Left renal pelvis (tissue), 4 donors: ENCODE measurements around the gene TMEM240. TPM values are rescaled to one million over a fixed set of nuclear protein-coding genes. Genes with fewer than 3 reads are reported as not detected.
"Not testable (repeated sequence)": the region's sequence is repeated elsewhere in the genome, so short reads cannot be mapped to it uniquely, and the experiment has no call there.

Experiments used
- DNase-seq, 4 donors: peaks; one replicate each; pipeline ENCODE4 v3.0.0-alpha.2; 2013; ENCODE audit warnings: low read depth in 4 of 4, low spot score in 3 of 4
- polyA plus RNA-seq, 4 donors: library from polyadenylated mRNA; unstranded; fragments of 120-200 nt; gene quantifications; one replicate each; pipeline ENCODE4 v1.2.1, GENCODE V29; 2013; ENCODE audit not compliant: insufficient read length in 4 of 4

TMEM240 gene
- polyA plus RNA-seq, 4 donors, result 3.4 to 9.7 (median 6.3) TPM

DNA sequence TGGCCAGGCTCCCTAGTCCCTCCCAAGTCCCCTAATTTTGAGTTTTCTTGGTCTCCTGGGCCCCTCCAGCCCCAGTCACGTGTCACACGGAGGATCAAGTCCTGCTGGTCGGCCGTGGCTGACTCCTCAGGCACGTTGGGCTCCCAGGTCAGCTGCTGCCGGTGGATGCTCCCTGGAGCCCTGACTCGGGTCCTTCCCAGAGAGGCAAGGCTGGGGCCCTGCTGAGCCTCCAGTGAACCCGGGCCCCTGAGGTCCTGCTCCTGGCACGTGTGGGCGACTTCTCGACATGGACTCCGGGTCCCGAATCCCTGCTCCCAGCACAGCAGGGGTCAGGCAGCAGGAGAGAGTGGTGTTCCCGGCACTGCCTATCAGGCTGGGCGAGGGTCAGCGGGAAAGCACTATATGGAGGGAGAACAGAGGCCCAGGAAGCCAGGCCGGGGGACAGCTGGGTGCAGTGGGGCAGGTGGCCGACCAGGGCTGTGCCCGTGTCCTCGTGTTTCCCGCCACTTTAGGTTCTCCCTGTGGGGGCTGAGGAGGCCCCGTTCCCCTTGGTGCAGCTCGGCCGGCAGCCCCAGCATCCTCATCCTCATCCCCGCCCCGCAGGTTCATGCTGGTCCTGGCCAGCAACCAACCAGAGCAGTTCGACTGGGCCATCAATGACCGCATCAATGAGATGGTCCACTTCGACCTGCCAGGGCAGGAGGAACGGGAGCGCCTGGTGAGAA lies 13.2 kb downstream of the TMEM240 start:
- no peak for DNase-seq

DNA sequence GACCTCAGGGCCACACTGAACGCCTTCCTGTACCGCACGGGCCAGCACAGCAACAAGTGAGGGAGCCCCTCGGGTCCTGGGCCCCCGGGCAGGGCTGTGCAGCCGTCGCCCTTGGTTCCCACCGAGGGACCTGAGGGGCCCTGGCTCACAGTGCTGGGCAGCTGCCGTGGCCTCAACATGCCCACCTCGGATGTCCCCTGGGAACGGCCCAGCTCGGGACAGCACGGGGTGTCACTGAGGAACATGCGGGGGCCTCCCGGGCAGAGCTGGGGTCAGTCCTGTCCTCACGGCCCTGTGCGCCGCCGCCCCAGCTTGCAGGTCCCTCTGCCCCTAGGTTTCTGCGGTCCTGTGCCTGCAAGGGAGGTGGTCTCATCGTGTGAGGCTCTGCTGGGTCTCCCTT lies 13.9 kb downstream of the TMEM240 start:
- DNase-seq, result not testable (repeated sequence)

DNA sequence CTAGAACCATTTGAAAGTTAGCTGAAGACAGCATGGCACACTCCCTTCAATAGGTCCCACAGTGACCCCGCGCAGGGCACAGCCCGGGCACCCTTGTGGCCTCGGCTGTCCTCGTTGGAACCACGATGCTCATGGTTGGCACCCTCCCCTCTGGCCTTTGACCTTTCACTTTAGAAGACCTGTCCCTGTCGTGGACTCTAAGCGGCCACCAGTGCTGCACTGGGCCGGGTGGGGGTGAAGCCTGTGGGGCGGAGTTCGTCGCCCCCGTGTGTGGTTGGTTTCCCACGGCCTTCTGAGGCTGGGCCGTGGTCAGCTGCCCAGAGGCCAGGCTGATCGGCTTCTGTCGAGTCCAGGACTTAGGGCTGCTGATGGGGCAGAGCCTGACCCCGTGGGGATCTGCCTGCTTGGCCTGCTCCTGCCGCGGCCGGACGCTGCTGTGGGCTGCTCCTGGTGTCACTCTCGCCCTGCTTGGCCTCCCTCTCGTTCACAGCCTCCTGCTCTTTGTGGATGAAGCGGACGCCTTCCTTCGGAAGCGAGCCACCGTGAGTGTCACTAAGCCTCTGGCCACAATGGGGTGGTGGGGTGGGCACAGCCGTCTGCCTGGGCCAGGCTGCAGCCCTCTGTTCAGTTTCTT lies 15.6 kb downstream of the TMEM240 start:
- not testable (repeated sequence) for DNase-seq

DNA sequence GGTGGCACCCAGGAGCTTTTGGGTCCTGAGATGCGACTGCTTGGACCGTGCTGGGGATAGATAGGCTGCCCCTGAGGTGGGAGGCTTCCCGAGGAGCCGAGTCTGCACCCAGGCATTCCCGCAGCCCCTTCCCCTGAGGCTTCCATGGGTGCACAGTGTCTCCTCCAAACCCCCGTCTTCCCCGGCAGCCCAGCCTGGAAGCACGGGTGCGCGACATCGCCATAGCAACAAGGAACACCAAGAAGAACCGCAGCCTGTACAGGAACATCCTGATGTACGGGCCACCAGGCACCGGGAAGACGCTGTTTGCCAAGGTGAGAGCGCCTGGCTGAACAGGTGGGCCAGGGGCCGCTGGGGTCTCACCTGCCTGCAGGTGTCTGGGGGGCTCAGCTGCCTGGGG lies 16.8 kb downstream of the TMEM240 start:
- not testable (repeated sequence) for DNase-seq

DNA sequence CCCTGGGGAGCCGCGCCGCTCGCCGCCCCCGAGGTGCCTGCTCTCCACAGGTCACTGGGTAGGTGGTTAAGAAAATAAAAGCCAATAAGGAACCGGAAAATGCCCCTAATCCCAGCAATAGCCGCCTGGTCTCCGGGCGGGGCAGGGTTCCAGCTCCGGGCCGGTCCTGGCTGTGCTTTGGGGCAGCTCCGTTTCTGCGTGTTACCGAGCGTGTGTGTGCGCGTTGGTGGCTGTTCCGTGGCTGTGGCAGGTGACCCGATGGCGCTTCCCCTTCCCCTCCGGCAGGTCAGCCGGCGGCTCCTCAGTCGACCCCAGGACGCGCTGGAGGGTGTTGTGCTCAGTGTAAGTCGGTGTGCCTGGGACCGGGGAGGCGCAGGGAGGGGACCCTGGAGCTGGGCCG lies 17.2 kb downstream of the TMEM240 start:
- DNase-seq, result not testable (repeated sequence)

DNA sequence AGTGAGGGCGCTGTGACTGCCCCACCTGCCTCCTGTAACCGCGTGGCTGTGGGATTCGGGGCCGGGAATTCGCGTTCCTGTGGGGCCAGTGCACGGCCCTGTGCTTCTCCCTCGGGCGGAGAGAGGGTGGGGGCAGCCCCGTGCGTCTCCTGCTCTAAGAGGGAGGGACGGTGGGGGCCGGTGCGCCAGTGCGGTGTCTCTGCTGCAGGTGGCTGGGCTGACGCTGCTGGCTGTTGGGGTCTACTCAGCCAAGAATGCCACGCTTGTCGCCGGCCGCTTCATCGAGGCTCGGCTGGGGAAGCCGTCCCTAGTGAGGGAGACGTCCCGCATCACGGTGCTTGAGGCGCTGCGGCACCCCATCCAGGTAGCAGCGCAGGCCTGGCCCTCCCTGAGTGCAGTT lies 17.9 kb downstream of the TMEM240 start:
- not testable (repeated sequence) for DNase-seq

DNA sequence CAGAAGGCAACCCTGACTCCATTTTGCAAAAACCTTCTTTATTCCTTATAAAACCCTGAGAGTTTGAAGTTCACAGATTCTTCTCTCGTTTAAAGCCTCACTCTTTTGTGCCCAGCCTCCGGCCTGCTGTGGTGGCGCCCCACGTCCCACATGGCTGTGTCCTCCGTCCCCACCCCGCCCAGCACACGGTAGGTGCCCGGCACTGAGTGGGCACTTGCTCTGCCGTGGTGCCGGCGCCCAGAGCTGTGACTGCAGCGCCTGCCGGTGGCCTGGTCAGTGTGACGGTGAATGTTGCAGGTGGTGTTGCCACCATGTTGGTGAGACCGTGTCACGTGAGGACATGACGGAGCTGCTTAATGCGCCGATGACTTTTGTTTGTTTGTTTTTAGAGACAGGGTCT lies 19.1 kb downstream of the TMEM240 start:
- no peak for DNase-seq

DNA sequence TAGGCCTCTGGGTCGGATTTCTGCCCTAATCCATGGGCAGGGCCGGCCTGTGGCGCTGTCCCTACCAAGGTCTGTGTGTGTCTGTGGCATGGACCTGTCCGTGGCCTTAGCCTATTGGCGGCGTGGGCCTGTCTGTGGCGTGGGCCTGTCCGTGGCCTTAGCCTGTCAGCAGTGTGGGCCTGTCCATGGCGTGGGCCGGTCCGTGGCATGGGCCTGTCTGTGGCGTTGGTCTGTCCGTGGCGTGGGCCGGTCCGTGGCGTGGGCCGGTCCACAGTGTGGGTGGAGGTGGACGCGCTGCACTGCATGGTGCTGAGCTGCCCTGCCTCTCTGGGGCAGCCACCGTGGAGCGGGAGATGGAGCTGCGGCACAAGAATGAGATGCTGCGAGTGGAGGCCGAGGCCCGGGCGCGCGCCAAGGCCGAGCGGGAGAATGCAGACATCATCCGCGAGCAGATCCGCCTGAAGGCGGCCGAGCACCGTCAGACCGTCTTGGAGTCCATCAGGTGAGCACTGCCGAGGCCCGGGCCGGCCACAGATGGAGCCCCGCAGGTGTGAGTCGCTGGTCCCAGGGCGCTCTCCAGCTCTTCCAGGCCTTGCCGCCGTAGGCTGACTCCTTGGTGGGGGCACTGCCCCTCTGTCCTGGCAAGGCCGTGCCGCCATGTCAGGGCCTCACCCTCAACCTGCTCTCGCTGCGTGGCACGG lies 20.5 kb downstream of the TMEM240 start:
- DNase-seq, result not testable (repeated sequence)

DNA sequence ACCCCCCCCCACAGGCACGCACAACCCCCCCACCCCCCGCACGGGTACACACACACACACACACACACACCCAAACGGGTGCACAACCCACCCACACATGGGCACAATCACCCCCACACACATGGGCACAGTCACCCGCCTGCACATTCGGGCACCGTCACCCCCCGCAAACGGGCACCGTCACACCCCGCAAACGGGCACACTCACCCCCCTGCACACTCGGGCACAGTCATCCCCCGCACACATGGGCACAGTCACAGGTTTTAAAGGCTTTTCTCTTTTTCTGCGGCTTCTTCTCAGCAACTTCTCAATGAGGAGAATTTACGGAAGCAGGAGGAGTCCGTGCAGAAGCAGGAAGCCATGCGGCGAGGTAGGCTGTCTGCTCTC lies 21.8 kb downstream of the TMEM240 start:
- DNase-seq, result not testable (repeated sequence)

DNA sequence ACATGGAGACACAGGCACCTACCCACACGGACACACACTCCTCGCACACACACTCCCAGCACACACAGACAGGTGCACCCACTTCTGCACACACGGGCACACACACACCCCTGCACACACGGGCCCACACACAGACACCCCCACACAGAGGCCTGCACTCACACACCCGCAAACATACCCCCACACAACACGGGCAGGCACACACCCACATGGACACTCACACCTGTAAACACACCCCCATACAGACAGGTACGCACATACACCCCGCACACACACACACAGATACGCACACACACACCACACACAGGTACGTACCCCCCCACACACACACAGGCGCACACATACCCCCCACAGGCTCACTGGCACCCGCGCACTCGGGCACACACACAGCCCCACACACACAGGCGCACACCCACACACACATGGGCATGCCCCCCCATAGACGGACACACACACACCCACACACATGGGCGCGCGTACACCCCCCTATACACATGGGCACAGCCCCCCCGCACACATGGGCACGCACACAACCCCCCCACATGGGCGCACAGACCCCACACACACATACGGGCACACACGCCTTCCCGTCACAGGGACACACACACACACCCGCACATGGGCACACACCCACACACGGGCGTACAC lies 22.3 kb downstream of the TMEM240 start:
- no peak for DNase-seq

DNA sequence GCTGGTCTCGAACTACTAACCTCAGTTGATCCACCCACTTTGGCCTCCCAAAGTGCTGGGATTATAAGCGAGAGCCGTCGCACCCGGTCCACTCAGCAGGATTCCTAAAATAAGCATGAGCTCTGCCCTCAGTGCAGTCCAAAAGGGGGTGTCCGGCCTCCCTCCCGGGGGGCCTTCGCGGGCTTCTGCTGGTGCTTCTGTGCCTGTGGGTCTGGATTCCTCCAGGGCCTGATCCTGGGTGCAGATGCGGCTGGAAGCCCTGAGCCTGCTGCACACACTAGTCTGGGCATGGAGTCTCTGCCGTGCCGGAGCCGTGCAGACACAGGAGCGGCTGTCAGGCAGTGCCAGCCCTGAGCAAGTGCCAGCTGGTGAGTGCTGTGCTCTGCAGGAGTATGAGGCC lies 23.5 kb downstream of the TMEM240 start:
- DNase-seq, result not testable (repeated sequence)

DNA sequence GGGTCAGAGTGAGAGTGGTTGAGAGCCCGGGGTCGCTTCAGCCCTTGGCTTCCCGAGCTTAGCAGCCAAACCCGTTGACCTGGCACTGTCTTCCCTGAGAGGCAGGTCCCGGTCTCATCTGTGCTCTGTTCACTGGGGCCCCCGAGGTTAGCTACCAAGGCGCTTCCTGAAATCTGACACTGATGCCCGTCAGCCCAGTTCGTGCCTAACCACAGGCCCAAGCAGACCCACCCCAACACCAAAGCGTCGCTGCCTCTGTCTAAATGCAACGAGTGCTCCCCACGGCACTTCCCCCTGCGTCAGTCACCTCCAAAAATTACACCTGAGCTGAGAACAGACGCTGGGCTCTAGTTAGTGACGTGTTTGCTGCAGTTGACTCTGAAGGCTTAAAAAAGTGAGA lies 26.0 kb downstream of the TMEM240 start:
- DNase-seq, result not testable (repeated sequence)

DNA sequence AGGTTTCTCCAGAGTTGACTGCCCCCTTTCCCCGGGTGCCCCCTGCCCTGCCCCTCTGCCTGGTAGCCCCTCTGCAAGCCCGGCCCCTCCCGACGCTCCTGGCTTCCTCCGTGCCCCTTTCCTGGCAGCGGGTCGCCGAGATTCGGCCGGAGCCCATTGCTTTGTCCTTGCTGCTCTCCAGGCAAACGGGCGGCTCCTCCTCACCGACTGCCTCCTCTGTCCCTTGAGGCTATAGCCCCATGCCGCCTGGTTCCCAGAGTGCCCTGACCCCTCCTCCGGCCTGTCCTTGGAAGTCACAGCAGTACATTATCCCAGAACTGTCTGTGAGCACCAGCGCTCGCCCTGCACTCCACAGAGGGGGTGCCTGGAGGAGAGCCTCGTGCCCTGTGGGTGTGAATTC lies 26.7 kb downstream of the TMEM240 start:
- DNase-seq, result not testable (repeated sequence)

DNA sequence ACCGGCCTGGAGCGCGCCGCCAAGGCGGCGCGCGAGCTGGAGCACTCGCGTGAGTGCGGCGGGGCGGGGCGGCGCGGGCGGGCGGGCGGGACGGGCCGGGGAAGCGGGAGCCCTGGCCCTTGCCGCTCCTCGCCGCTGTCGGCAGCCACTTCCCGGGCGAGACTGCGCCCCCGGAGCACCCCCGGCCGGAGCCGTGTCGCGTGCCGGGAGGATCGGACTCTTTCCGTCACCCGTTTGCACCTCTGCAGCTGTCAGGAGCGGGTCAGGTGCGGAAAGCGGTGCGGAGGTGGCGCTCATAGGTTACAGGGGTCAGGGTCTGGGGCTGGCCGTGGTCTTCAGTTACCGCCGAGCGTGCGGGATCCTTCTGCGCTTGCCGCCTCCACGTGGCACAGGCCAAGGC lies 28.0 kb downstream of the TMEM240 start:
- not testable (repeated sequence) for DNase-seq

DNA sequence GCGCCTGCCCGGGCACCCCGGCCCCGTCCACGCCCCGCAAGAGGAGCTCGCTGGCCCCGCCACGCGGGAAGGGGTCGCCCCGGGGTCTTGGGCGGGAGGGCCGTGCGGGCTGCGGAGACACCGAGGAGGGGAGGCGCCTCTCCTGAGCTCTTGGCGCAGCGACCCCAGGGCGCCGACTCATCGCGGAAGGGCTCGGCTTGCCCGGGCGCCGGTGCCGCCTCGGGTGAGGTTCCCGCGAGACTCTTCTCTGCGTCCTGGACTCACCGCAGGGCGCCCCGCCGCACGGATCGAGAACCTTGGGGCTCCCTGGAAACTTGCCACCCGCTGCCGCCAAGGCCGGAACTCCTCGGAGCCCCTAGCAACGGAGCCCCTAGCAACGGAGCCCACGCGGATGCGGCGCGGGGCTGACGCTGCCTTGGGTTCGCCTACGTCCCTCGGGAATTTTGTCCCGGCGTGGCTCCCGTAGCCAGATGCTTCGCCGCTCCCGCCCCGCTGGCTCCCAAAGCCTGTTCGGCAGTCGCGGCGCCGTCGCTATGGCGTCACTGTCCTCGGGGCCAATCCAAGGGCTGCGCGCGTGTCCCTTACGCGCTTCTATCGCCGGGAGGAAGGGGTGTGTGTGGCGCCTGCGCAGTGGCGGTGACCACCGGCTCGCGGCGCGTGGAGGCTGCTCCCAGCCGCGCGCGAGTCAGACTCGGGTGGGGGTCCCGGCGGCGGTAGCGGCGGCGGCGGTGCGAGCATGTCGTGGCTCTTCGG lies 28.7 kb downstream of the TMEM240 start, which contains the start of gene ATAD3A:
TSS of gene ATAD3A (plus strand) at position 630 of the 753 bp plus-strand sequence. CDS start at position 737, 107 bp downstream.
- peak; percentile 92 to 96 (median 95) for DNase-seq

DNA sequence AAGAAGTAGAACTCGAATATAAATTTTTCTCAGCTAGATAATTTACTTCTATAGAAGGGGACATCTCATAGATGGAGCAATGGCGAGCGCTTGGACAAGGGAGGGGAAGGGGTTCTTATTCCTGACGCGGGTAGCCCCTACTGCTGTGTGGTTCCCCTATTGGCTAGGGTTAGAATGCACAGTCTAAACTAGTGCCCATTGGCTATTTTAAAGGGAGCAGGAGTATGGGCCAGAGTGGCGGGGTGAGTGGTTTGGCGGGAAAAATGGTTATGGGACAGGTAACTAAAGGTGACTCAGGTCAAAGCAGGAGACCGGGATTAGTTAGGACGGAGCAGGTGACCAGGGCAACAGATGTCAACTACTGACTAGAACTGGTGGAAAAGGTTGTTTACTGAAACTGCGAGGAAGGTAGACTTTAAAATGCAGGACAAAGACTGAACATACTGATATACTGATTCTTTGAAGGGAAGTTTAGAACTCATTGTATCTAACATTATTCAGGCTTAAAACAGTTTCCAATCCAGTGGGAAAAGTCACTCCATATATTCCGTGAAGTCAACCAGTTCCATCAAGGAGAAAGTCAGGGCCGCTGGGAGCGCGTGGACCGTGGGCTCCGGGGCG lies 29.4 kb downstream of the TMEM240 start:
- peak in 1 of 4 donors; percentile 10 for DNase-seq

DNA sequence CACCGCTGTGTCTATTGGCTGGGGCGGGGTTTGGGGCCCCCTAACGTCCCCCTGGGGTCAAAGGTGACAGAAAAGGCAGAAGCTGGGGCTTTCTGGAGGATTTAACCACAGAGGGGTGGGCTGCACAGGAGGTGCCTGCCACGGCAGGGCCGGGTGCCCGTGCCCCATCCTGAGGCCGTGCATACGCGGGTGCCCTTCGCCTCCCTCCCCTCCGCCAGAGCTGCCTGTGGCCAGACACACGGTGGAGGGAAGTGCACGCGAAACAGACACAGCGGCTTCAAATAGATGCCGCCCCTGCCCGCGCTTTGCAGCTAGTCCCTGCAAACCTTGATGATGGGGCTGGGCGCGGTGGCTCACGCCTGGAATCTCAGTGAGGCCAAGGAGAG lies 31.0 kb downstream of the TMEM240 start:
- not testable (repeated sequence) for DNase-seq

DNA sequence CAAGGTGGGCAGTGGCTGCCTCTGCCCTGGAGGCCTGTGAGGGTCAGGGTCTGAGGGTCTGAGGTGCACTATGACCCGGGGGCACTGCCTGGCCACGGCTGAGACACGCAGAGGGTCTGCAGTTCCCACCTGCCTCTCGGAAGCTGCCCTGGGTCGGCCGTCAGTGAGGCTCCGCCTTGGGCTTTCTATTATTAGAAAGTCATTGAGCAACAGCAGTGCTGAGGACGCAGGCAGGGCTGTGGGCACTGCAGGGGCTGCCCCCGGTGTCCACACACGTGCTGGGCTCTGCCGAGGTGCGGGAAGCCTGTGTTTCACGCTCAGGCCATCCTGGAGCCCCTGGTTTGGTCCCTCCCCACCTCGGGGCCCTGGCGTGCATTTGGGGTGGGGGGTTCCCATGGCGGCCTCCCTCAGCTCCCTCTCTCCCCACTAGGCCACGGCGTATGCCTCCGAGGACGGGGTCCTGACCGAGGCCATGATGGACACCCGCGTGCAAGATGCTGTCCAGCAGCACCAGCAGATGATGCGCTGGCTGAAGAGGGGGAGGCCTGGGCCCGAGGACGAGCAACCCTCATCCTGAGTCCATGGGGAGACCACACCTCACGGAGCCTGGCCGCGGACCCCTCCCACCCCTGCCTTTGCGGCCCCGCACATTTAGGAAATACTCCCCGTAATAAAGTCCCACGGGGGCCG lies 31.5 kb downstream of the TMEM240 start:
- DNase-seq, result not testable (repeated sequence)

DNA sequence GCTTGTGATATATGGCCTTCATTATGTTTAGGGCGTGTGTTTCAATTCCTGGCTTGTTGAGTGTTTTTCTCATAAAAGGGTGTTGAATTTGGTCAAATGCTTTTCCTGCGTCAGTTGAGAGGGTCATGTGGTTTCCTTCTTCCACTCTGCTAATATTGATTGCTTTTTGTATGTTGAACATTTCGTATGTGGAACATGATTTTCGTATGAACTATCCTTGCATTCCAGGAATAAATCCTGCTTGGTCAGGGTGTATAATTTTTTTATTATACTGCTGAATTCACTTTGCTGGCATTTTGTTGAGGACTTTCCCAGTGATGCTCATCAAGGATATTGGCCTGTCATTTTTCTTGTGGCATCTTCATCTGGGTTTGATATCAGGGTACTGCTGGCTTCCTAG lies 33.1 kb downstream of the TMEM240 start:
- DNase-seq, result no peak
